Measurements from ENCODE around the gene TIMP1.
A peak's percentile ranks its signal among the peaks of the same experiment; 100 is the strongest.

TIMP1 gene

DNA sequence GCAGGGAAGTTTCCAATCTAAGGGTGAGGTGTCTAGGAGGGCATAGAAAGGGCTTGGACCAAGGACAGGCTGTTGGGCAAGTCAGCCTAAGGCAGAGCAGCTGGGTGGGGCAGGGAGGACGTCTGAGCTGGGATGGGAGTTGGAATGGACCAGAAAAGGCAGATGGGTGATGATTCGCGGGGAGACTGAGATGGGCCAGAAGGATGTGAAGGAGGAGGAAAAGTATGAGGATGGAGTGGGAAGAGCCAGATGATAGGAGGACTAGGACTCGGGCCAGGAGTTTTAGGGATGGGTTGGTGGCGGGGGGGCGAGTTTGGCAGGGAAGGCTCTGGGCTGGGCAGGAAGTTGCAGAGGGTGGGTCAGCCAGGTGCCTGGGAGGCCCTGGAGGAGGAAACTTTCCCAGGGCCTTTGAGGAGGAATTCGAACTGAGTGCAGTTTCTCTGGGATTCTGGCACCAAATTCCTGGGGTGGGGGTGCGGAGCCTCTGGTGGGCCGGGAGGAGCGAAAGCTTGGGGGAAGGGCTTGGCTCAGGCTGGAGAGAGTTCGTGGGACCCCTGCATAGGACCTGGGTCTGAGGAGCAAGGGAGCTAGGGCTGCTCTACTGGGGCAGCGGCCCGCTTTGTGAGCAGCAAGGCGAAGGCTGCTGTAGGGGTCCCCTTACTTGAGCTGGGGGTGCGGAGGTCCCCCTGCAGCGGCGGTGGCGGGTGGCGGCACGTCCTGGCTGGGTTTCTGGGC lies 8.7 kb upstream of the TIMP1 start:
- DNase-seq (ENCODE audit: low read depth in 2 of 2) = no peak

- DNase-seq (ENCODE audit: low read depth in 2 of 2) = no peak
Observed at GRCh38 chrX:47574076-47574546, 8.1 kb upstream of the TIMP1 start.

- no peak for DNase-seq (ENCODE audit: low read depth in 2 of 2)
Observed at GRCh38 chrX:47574547-47575301, 7.5 kb upstream of the TIMP1 start.

- no peak for DNase-seq (ENCODE audit: low read depth in 2 of 2)
Observed at GRCh38 chrX:47576021-47576898, 6.0 kb upstream of the TIMP1 start.

DNA sequence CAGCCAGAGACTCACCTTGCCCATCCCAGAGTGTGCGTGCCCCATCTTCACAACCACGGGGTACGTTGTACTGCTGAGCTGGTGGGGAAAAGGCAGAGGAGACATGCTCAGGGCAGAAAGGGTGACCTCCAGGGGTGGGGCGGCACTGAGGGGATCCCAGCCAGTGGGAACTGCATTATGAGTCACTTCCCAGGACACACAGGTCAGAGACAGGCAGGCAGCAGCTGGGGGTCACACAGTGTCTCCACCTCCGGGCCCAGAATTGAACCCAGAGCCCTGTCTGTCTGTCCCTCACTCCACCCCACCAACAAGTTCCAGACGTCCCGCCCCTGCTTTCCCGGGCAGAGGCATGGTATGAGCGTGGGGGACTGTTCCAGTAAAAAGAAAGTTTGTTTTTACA lies 4.8 kb upstream of the TIMP1 start:
- no peak for DNase-seq (ENCODE audit: low read depth in 2 of 2)

DNA sequence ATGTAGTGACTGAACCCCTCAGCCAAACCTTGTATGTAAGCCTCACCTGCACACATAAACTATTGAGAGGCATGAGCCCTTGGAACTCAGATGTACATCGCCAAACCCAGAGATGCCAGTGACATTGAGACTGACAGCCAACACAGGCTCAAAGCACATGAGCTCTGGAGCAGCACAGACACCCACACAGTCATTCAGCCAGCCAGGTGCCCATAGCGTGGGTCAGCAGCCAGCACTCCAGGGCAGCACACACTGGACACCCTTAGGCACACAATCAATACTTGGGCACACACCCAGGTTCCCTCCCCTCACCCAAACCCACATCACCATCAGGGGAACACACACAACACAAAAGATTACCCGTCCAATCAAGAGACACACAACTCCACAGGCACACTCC lies 4.3 kb upstream of the TIMP1 start:
- DNase-seq (ENCODE audit: low read depth in 2 of 2) = no peak

GRCh38 chrX:47578692-47579091 lies 3.5 kb upstream of the TIMP1 start:
- DNase-seq (ENCODE audit: low read depth in 2 of 2) = no peak

DNA sequence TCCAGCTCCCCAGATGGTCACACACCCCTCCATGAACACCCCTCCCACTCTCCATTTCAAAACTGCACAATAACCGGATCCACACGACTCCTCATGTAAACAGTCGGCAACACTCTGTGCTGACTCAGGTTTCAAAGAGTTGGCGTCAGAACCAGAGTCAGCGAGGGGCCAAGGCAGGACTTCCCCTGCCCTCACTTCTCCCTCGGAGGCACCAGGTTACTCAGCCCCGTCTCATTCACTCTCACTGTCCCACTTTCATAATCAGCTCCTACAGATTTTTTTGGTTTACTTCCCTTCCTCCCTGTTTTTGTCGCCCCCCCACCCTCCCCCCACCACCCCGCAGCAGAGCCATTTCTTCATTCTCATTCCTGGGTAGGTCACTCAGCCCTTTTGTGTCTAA lies 2.7 kb upstream of the TIMP1 start:
- peak in 1 of 2 donors; percentile 29 for DNase-seq (ENCODE audit: low read depth in 2 of 2)

DNA sequence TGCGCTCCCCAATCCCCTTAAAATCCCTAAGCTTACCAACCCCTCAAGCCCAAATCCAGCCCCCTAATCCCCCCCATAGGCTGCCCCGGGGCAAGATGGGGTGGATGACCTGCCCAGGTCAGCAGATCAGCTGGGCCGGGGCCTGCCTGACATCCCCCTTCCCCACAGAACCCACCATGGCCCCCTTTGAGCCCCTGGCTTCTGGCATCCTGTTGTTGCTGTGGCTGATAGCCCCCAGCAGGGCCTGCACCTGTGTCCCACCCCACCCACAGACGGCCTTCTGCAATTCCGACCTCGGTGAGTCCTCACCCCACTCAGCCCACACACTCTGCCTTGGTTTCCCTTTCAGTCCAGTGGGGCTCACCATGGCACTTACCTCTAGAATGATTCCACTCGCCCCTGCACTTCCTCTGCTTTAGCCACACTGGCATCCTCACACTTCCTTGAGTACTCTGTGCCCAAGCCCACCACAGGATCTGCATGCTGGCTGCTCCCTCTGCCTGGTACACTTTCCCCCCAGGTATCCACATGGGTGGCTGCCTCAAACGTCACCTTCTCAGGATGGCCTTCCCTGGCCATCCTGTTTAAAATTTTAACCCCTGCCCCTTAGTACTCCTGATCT lies 1.1 kb downstream of the TIMP1 start:
- no peak for DNase-seq (ENCODE audit: low read depth in 2 of 2)

DNA sequence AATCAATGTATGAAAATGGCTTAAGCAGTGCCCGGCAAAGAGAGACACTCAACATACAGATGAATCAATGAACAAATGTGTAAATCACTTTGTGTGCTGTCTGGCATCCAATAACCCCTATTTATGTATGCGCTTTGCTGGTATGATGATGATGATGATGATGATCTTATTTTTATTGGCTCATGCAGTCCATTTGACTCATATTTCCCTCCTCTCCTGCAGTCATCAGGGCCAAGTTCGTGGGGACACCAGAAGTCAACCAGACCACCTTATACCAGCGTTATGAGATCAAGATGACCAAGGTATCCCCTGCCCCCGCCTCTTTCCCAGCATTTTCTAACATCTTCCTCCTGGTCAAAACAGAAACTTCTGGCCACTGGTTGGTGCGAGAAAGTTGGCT lies 2.5 kb downstream of the TIMP1 start:
- no peak for DNase-seq (ENCODE audit: low read depth in 2 of 2)

GRCh38 chrX:47585273-47585672 lies 3.0 kb downstream of the TIMP1 start:
- no peak for DNase-seq (ENCODE audit: low read depth in 2 of 2)

- no peak for DNase-seq (ENCODE audit: low read depth in 2 of 2)
Observed at GRCh38 chrX:47586043-47586787, 4.0 kb downstream of the TIMP1 start.

GRCh38 chrX:47587091-47587891 lies 5.1 kb downstream of the TIMP1 start:
- no peak for DNase-seq (ENCODE audit: low read depth in 2 of 2)

DNA sequence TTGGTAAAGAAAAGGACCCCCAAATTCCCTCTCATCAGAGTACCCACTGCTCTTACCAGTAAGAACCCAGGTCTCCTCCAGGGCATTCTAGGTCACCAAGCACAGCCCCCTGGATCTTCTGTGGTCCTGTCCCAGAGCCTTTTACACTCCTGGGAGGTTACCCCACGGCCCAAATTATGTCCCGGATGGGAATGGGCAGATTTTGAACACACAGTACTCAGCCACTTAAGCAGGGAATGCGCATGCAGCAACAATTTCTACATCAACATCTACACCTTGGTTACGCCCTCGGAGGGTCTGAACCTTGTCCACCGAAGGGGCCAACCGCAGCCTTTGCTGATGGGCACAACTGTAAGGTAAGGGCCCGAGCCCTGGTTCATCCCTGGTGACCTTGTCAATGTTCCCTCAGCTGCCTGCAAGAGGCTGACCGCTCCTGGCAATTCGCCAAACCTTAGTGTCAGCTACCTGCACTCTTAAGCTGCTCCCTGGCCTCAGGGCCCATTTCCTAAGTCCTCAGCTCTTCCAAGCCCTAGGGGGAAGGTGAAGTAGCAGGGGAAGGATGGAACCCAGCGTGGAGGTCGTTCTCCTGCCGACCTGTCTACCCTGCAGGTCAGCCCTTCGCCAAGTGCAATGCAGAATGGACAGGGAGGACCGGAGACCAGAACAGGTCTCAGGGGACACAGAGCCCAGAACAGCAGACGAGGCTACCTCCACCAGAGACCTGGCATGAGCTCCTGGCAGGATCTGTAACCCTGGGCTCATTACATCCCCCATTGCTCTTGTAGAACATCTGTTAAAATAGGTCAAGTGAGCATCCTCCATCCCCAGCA lies 5.9 kb downstream of the TIMP1 start:
- no peak for DNase-seq (ENCODE audit: low read depth in 2 of 2)

DNA sequence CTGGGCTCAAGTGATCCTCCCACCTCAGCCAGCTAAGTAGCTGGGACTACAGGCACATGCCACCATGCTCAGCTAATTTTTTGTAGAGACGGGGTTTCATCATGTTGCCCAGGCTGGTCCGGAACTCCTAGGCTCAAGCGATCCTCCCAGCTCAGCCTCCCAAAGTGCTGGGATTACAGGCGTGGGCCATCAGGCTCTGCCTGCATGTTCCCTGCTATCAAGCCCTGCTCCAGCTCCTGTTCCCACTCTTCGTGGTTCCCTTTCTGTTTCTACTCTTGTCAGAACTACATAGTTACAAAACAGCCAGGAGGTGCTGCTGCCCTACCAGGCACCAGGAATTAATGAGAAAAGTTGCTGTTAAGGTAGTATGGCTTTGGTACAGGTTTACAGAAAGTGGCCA lies 8.7 kb downstream of the TIMP1 start:
- no peak for DNase-seq (ENCODE audit: low read depth in 2 of 2)

- no peak for DNase-seq (ENCODE audit: low read depth in 2 of 2)
Observed at GRCh38 chrX:47593522-47593921, 11.3 kb downstream of the TIMP1 start.

DNA sequence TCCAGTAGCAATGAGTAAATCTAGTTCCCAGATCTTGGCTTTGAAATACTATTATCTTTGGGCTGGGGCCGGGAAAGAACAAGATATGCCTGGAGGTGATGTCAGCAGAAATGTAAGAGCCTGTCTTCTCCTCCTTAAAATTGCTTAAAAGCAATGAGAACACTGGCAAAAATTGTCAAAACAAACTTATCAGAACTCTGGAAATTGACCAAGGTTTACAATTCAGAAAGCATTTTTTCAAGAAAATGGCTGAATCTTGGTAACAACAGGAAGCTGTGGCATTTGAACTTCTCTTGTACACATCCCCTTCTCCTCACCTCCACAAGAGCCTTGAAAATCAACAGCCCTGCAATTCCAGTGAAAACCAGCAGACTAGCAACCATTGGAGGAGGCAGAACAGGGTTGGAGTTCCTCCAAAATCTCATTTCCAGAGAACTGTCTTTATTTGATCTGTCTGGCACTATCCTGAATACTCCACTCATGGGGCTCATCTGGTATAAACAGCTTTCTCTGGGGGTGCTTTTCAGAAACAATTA lies 13.5 kb downstream of the TIMP1 start:
- no peak for DNase-seq (ENCODE audit: low read depth in 2 of 2)

GRCh38 chrX:47596256-47596655 lies 14.0 kb downstream of the TIMP1 start:
- DNase-seq (ENCODE audit: low read depth in 2 of 2) = no peak

GRCh38 chrX:47597222-47597621 lies 15.0 kb downstream of the TIMP1 start:
- no peak for DNase-seq (ENCODE audit: low read depth in 2 of 2)
